ENCODE results near the gene GRB14.
"Not testable (repeated sequence)": the region's sequence is repeated elsewhere in the genome, so short reads cannot be mapped to it uniquely, and the experiment has no call there.

Gene GRB14

DNA sequence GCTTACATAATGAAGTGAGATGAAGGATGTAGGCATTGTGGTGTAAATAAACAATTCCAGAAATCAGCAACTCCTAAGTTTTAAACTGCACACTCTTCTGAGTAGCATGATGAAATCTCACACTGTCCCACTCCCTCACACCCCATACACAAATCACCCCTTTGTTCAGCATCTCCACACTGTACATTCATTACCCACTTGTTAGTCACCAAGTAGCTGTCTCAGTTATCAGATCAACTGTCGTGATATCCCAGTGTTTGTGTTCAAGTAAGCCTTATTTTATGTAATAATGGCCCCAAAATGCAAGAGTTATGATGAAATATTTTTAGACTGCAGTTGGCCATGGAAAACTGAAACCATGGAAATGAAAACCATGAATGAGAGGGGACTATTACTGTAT lies 135.7 kb downstream of the GRB14 start:
- no peak for DNase-seq

GRCh38 chr2:164479460-164479859 lies 141.8 kb downstream of the GRB14 start:
- DNase-seq, result peak; percentile 10

- DNase-seq, result no peak
Observed at GRCh38 chr2:164478205-164478604, 143.1 kb downstream of the GRB14 start.

GRCh38 chr2:164474873-164475272 lies 146.4 kb downstream of the GRB14 start:
- DNase-seq, result no peak

GRCh38 chr2:164473021-164473420 lies 148.3 kb downstream of the GRB14 start:
- DNase-seq, result no peak

DNA sequence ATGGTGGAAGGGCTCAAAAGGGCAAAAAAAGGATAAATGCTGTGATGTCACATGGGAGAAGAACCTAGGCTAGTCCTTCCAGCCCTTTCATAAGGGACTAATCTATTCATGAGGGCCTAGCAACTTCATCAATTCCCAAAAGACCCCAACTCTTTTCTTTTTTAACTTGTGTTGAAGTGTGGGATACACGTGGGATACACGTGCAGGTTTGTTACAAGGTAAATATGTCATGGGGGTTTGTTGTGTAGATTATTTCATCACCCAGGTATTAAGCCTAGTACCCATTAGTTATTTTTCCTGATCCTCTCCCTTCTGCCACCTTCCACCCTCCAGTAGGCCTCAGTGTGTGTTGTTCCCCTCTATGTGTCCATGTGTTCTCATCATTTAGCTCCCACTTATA lies 156.2 kb downstream of the GRB14 start:
- DNase-seq, result not testable (repeated sequence)

GRCh38 chr2:164464376-164464775 lies 156.9 kb downstream of the GRB14 start:
- DNase-seq, result no peak

DNA sequence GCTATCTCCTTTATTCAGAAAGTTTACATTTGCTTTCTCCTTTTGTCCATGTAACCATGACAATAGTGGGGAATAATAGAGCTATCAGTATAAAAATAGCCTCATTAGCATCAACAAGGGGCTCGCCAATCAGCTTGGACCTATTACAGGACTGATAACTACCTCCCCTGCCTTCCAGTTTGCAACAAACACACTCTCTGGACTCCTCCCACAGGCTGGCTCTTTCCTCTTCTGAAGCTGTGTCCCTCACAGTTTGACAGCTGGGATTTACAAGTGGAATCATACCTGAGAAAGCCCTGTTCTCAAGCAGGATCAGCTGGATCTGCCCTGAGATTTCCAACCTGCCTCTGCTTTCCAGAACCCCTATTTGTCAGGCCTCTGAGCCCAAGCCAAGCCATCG lies 162.5 kb downstream of the GRB14 start:
- DNase-seq, result no peak

GRCh38 chr2:164457271-164457670 lies 164.0 kb downstream of the GRB14 start:
- no peak for DNase-seq

DNA sequence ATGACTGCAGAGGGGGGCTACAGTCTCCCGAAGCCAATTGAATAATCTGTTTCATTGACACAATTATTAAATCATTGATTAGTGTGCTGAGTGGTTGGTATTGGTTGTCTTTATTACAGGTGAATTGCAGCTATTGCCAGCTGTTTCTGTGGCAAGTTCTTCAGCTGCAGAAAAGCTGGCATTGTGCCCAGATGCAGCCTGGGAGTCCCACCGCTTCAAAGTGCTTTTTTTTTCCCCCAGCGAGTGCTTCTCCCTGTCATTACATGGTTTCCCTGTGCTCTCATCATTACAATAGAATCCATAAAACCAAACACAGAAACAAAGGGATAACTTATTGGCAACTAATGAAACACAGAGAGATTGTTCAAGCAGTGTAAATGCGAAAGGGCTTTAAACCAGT lies 164.7 kb downstream of the GRB14 start:
- DNase-seq, result peak; percentile 68

DNA sequence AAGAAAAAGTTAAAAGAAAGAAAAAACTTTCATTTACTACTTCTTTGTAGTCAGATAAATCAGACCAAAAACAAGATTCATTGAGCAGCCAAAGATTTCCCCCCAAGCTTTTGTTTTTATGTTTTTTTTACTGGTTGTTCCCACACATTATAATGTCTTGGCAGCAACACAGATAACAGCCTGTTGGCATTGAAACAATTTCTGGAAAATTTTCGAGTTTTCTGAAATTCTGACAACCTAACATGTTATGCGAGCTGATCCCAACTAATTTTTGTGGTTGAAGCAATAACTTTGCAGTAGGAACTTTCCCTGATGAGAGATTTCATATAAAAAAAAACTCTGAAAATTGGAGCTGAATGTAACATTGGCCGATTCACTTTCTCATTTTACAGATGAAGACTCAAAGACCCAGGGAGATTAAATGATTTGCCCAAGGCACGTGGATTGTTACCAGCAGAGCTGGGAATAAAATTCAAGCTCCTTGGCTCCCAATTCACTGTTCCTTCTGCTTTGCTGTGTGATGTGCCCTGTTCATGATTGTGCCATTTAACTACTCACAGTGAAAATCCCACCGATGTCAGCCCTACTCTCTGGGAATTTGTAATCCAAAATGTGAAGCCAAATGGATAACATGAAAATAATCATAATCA lies 167.5 kb downstream of the GRB14 start:
- DNase-seq, result no peak

DNA sequence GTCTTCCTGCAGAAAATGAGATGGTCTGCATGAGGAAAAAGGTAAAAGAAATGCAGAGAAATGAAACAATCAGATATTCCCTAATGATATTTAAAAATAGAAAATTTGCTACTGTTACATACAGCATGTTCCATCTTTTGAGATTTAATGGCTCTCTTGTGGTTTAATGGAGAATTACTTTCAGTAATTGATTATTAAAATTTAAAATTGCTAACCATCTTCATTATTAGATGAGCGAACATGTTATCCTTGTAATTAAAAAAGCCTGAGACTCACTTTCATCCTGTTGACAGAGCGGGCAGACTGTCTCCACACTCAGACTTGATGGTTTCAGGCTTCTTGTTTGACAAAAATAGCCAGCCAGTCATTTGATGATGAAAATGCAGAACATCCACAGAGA lies 171.0 kb downstream of the GRB14 start:
- no peak for DNase-seq

GRCh38 chr2:164449706-164450105 lies 171.6 kb downstream of the GRB14 start:
- DNase-seq, result no peak

- no peak for DNase-seq
Observed at GRCh38 chr2:164447660-164448059, 173.6 kb downstream of the GRB14 start.

Measured in NCI-H146 (cell line).